Measurements from ENCODE around the gene SPAG9. TPM values are rescaled to one million over a fixed set of nuclear protein-coding genes. Genes with fewer than 3 reads are reported as not detected.

SPAG9 gene
- total RNA-seq, 1 donor from 2014 or later = 116 TPM

DNA sequence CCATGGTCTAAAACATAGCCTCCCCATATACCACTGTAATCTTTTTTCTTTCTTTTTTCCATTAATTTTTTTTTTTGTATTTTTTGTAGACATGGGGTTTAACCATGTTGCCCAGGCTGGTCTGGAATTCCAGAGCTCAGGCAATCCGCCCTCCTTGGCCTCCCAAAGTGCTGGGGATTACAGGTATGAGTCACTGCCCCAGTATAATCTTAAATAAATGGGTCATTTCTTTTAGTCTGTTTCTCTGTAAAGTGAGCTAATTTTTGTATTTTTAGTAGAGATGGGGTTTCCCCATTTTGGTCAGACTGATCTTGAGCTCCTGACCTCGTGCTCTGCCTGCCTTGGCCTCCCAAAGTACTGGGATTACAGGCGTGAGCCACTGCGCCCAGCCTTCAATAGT is 27.0 kb upstream of the SPAG9 start:
- H3K4me3 ChIP-seq = no peak overlapping the region
- no peak for ATAC-seq
- intact Hi-C loops (cut with DNase I) = loop anchor here (5.0 kb wide), 1 partner anchor 140 kb away; no protein-coding TSS in a partner anchor
- no peaks in the 10 kb centered on the region for H3K27me3 ChIP-seq
- no peak overlapping the region for H3K27ac ChIP-seq
- no peaks in the 10 kb centered on the region for H3K9me3 ChIP-seq
- H3K4me1 ChIP-seq = peaks cover 2% of the 10 kb centered on the region
- TF ChIP-seq, protein P1, sequence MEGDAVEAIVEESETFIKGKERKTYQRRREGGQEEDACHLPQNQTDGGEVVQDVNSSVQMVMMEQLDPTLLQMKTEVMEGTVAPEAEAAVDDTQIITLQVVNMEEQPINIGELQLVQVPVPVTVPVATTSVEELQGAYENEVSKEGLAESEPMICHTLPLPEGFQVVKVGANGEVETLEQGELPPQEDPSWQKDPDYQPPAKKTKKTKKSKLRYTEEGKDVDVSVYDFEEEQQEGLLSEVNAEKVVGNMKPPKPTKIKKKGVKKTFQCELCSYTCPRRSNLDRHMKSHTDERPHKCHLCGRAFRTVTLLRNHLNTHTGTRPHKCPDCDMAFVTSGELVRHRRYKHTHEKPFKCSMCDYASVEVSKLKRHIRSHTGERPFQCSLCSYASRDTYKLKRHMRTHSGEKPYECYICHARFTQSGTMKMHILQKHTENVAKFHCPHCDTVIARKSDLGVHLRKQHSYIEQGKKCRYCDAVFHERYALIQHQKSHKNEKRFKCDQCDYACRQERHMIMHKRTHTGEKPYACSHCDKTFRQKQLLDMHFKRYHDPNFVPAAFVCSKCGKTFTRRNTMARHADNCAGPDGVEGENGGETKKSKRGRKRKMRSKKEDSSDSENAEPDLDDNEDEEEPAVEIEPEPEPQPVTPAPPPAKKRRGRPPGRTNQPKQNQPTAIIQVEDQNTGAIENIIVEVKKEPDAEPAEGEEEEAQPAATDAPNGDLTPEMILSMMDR (IDR thresholded peaks at IDR 0.05) = no peak
- DNase-seq = peak; percentile 11
- no peaks in the 10 kb centered on the region for H3K36me3 ChIP-seq

DNA sequence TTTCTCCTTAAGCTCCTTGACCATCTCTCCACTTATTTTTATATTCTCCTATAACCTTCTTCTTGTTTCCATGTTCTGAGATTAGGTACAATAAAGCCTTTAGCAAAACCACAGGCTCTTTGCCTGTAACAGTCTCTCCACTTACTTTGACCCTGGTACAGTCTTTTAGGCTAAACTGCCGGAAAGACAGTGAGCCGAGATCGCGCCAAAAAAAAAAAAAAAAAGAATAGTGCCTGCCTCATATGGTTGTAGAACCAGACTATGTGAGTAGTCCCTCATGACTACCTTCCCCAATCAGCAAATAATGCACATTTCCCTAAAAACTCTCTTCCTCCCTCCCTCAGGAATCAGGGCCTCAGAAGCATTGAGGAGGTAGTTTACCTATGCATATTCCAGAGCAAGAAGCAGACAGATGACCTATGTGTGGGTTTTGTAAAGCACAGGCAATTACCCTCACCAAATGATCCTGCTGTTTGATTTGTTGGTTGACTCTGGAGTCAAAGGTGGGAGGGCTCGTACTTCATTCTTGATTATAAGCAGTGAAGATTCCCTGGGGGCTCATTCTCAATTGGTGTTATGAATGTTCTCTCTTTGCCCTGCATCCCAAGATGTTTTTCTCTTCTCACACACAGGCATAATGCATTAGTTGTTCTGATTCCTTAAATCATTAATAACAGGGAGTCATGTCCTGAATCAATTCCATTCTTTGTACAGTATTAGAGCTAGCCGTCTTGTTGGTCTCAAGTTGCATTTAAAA is 23.8 kb upstream of the SPAG9 start:
- TF ChIP-seq, protein P1 (IDR thresholded peaks at IDR 0.05) = no peak
- DNase-seq (no peak), ATAC-seq (no peak)
- Histone ChIP-seq H3K36me3 (no peaks in the 10 kb centered on the region), H3K9me3 (no peaks in the 10 kb centered on the region), H3K27me3 (no peaks in the 10 kb centered on the region), H3K4me1 (no peaks in the 10 kb centered on the region), H3K27ac (no peak overlapping the region), H3K4me3 (no peak overlapping the region)
- intact Hi-C loops (cut with DNase I) = loop anchor here (5.0 kb wide), 1 partner anchor 137 kb away; no protein-coding TSS in a partner anchor

DNA sequence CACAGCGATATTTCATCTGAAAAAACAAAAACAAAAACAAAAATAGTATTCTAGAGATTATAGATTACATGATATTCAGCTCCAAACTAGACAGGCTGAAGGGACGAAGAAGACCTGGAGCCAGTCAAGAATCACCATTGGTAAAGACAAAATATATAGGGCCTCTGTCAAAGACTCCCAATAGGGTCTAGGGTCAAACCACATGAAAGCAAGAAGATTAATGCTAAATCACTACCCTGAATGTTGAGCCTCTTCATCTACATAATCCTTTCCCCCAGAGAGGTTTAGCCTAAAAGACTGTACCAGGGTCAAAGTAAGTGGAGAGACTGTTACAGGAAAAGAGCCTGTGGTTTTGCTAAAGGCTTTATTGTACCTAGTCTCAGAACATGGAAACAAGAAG is 21.9 kb upstream of the SPAG9 start:
- Histone ChIP-seq H3K36me3 (no peaks in the 10 kb centered on the region), H3K4me1 (no peaks in the 10 kb centered on the region), H3K9me3 (no peaks in the 10 kb centered on the region), H3K27ac (no peak overlapping the region), H3K4me3 (no peak overlapping the region), H3K27me3 (no peaks in the 10 kb centered on the region)
- intact Hi-C loops (cut with DNase I) = no loop called here
- DNase-seq (no peak), ATAC-seq (no peak)
- TF ChIP-seq, protein P1 (IDR thresholded peaks at IDR 0.05) = no peak

DNA sequence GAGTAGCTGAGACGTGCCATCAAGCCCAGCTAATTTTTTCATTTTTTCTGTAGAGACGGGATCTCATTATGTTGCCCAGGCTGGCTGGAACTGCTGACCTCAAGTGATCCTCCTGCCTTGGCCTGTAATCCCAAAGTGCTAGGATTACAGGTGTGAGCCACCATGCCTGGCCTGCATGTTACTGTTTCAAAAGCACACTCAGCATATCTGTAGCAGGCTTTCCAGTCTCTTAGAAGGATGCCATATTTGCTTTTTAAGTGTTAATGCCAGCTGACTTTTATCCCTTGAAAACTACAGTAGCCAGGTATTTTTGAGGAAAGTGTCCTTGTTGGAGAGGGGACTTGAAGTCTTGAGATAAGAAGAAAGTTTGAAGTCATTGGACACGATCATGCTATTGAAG is 15.3 kb upstream of the SPAG9 start:
- Histone ChIP-seq H3K4me1 (peaks cover 6% of the 10 kb centered on the region), H3K27me3 (no peaks in the 10 kb centered on the region), H3K36me3 (no peaks in the 10 kb centered on the region), H3K9me3 (no peaks in the 10 kb centered on the region), H3K4me3 (no peak overlapping the region), H3K27ac (no peak overlapping the region)
- TF ChIP-seq, protein P1 (IDR thresholded peaks at IDR 0.05) = no peak
- intact Hi-C loops (cut with DNase I) = no loop called here
- ATAC-seq (no peak), DNase-seq (no peak)

DNA sequence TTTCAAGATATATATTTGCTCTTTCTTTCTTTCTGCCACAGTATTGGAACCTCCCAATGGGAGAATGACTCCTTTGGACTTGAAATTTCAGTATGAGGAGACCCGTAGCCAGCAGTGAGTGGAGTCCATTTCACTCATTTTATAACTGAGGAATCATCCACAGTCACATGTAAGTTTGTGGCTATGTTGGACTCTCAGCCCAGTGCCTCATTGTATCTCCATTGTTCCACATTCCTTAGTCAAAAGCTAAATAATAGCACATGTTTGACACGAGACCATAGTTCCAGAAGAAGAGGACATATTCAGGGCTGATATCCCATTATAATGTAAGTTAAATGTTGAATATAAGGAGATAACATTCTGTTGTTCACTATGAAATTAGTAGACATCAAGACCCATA is 12.7 kb upstream of the SPAG9 start:
- intact Hi-C loops (cut with DNase I) = no loop called here
- no peaks in the 10 kb centered on the region for H3K36me3 ChIP-seq
- peaks cover 6% of the 10 kb centered on the region for H3K4me1 ChIP-seq
- H3K9me3 ChIP-seq = no peaks in the 10 kb centered on the region
- TF ChIP-seq, protein P1 (IDR thresholded peaks at IDR 0.05) = no peak
- H3K27me3 ChIP-seq = no peaks in the 10 kb centered on the region
- no peak overlapping the region for H3K4me3 ChIP-seq
- no peak overlapping the region for H3K27ac ChIP-seq
- no peak for DNase-seq
- ATAC-seq = no peak

Measured in upper lobe of right lung (tissue), 1 donor.